H54 (cell line): ENCODE measurements around the gene ZBTB7A.

Source experiments
- DNase-seq: peaks from one replicate; pipeline ENCODE4 v3.0.0; 2011; ENCODE audit warnings: low spot score, mixed read lengths; ENCODE audit not compliant: insufficient read length
- FAIRE-seq: peaks from 3 replicates; lab custom pipeline; 2011; peaks lifted over from hg19 to GRCh38; lab: Jason Lieb, UNC
- POLR2A ChIP-seq: IDR thresholded peaks from 2 replicates; pipeline ENCODE4 v1.6.1; 2011; ENCODE audit warnings: low read depth, mild to moderate bottlenecking, low read length

ZBTB7A gene

DNA sequence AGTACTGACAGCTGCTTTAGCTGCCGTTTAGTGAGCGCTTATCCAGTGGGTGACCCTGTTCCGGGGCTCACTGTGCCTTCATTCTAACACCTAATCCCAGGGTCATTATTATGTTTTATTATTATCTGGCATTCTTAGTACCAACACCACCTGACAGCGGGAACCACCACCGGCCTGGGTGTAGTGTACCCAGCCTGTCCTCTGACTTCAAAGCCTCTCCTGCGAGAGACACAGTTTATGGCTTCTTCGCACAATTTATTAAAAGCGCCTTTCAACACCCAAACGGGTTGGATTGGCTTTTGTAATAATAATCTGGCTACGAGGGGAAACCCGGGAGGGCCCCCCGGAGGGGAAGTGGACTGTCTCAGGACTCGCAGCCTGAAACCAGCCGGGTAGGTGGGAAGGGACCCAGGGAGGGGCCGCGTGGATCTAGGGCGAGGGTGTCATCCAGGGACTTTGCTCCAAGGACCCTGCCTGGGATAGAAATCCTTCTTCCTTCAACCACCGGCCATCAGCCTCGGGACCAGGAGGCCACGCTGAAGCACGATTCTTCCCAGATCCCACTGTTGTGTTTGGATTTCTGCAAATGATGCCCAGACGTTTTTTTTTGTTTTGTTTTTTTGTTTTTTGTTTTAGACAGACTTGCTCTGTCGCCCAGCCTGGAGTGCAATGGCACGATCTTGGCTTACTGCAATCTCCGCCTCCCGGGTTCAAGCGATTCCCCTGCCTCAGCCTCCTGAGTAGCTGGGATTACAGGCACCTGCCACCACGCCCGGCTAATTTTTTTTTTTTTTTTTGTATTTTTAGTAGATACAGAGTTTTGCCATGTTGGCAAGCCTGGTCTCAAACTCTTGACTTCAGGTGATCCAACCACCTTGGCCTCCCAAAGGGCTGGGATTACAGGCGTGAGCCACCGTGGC, 1.6 kb upstream of the ZBTB7A start:
- FAIRE-seq (no peak), DNase-seq (no peak)
- no peak for TF ChIP-seq POLR2A

DNA sequence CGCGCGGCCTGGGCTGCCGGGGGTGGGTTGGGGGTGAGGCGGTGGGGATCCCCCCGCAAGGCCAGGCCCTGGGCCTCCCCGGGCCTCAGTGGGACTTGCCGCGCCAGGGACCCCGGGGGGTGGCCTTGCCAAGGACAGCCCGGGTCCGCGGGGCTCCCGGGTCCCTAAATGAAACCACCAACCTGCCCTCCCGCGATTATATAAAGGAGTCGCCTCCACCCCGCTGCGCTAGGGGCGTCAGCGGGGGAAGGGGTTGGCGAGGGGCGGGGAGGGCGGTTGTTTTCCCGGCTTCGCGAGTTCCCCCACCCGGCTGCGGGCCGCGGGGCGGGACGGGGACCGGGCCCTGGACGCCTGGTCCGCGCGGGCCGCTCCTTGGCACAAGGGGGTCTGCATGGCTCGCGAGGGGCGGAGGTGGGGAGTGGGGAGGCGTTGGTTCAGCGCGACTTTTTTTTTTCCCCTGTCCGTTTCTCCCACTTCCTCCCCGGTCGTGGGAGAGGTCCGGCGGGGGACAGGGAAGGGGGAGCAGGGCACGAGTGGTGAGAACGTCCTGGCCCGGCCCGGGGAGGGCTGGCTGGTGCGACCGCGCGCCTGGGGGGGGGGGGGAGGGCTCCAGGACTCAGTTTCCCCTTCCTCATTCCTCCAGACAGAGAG, 822 bp upstream of the ZBTB7A start:
- no peak for TF ChIP-seq POLR2A
- DNase-seq (no peak), FAIRE-seq (no peak)

DNA sequence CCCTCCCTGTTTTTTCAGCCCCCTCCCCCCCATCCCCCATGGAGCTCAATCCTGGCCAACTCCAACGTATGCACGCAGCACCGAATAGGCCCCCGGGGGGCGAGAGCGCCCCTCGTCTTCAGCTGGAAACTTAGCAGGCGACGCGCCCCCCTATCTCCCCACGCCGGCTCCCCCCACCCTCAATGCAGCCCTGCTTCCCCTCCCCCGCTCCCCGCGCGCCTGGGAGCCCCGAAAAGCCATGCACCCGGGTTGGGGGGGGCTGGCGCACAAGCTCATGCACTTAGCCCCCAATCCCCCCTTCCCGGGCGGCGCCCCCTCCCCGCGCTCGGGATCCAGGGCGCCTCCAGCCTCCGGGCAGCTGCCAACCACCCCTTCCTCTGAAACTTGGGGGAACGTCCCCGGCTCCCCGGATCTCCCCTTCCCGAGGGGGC, 508 bp downstream of the ZBTB7A start:
- DNase-seq (no peak), FAIRE-seq (no peak)
- TF ChIP-seq POLR2A = no peak

DNA sequence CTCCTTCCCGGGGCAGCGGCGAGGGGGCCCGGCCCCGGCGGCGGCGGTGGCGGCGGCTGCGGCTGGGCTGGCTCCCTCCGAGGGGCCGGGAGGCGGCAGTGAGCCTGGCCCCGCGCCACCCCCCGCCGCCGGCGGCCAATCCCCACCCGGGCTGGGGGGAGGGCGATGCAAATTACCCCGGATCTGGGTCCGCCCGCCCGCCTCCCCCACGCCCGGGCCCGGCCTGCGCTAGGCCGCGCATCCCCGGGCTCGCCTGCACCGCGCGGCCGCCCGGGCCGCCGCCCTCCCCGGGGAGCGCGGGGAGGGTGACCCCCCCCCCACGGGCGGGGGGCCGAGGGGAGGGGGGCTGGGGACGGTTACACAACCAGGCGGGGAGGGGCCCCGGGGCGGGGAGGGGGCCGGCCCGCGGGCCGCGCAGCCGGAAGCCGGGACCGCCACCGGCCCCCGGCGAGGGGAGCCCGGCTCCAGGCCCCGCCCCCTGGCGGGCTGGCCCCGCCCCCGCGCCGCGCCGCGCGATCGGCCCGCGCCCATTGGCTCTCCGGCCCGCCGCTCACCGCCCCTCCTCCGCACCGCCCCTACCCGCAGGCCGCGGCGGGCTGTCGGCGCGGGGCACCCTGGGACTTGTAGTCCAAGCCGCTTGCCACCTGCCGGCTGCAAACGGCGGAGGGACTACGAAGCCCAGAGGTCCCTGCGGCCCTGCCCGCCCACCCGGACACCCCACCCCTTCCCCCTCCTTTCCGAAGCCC, 1.1 kb downstream of the ZBTB7A start:
- TF ChIP-seq POLR2A = 0 out of 2 replicates have a peak, but pooled peaks have one; percentile 19
- no peak for FAIRE-seq

DNA sequence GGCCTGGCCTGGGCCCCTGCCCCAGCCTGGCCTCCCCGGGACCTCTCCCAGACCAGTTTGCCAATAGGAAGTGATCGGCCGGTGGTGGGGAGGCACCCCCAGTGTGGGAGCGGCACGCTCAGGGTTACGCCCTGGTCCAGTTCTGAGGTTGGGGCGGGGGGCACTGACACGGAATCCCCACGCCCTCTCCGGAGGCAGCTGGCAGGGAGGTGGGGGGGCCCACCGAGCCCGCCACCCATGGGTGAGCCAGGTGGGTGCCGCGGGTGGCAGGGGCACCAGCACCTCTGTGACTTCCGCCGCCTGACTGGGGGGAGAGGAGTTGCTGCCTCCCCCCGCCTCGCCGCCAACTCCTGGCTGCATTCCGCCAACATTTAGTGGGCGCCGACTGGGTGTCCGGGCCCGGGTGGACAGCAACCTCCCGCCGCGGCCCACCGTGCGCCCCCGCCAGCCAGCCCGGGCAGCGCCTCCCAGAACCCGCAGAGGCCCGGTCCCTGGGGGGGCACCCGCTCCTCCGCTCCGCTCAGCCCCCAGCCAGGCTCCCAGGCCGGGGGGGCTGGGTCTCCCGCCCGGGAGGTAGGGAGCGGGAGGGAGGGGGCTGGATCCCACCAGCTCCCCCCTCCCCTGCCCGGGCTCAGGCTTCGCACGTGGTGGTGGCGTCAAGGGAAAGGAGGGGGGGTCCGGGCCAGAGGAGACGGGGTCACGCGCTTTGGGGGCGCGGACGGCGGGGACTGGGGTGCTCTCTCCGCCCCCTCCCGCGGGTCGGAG, 2.0 kb downstream of the ZBTB7A start:
- no peak for FAIRE-seq
- no peak for DNase-seq
- TF ChIP-seq POLR2A = no peak

More for the DNA sequence above, 1.1 kb downstream of the ZBTB7A start:
- peak; percentile 88 for DNase-seq

DNA sequence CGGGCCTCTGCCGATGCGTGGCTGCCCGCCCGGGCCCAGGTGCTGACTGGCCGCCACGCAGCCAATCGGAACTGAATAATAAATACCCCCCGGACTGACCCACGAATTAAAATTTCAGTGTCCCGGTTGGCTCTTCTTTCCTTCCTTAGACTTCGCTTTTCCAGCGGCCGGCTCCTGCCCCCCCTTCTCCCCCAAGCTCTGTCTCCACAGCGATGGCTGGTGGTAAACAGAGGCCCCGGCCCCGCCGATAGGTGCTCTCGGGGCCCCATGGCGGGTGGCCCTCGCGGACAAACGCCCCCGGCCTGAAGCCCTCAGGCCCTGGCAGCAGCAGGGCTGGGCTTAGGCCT, 2.6 kb downstream of the ZBTB7A start:
- TF ChIP-seq POLR2A = no peak
- no peak for FAIRE-seq

DNA sequence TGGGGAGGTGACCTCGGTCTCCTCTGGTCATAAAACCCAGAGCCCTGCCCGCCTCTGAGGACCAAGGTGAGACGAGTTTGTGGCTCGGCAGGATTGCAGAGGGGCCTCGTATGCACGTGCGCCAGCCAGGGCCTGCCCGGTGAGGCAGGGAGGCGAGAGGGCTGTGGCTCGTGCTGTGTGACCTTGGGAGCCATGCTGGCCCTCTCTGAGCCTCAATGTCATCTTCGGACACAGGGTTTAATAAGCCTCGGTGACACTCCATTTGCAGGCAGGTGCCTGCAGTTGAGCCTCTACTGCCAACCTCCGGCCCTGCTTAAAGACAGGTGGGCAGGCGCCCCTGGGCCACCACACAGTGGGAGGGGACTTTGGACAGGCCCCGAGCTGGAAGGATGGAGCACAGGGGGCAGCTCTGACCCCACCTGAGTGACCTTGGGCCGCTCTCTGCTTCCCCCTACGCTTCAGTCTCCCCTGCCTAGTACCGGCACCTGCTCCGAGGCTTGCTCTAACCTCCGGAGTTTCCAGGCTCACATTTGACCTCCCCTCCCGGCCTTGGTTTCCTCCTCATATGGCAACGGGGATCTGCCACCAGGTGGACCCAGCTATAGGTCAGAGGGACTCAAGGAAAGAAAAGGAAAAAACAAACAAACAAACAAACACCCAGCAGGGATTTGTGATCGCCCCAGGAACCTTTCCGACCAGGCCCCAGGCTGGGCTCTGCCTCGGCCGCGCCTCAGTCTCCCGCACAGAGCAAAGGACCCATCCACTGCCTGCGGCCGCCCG, 3.1 kb downstream of the ZBTB7A start:
- DNase-seq (no peak), FAIRE-seq (no peak)
- no peak for TF ChIP-seq POLR2A

More for the DNA sequence above, 2.6 kb downstream of the ZBTB7A start:
- no peak for DNase-seq

DNA sequence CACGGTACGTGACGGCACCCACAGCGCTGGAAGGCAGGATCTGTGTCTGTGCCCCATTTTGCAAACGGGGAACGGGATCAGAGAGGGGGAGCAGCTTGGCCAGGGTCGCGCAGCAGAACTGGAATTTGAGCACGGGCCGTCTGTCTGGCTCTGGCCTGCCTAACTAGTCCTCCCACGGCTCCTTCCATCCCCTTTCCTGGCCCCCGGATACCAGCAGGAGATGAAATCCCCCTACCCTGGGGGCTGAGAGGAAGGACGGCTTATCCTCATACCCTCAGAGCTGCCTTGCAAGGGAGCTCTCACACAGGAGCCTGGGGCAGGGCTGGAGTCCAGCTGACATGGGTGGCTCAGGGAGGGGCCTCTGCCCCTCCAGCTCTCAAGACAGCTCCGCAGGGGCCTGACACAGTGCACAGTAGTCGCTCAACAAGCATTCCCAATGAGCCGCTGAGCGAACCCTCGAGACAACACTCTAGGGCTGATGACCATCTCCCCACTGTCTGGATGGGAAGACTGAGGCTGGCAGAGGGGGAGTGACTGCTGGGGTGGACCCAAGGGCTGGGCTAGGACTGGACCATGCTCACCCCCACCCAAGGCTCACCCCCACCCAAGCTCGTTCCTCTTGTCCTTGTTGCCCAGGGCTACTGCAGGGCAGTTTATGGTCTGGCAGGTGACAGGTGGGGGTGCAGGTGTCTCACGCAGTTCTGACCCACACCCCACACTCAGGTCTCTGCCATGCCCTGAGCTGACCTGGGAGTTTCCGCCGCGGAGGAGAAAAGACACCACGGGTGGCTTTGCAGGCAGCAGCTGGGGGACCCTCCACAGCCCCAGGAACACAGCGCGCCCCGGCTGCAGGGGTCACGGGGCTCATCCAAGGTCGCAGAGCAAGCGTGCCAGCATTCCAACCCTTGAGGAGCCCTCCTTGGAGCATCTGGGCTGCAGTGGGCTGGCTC, 4.0 kb downstream of the ZBTB7A start:
- no peak for DNase-seq
- TF ChIP-seq POLR2A = no peak
- no peak for FAIRE-seq

DNA sequence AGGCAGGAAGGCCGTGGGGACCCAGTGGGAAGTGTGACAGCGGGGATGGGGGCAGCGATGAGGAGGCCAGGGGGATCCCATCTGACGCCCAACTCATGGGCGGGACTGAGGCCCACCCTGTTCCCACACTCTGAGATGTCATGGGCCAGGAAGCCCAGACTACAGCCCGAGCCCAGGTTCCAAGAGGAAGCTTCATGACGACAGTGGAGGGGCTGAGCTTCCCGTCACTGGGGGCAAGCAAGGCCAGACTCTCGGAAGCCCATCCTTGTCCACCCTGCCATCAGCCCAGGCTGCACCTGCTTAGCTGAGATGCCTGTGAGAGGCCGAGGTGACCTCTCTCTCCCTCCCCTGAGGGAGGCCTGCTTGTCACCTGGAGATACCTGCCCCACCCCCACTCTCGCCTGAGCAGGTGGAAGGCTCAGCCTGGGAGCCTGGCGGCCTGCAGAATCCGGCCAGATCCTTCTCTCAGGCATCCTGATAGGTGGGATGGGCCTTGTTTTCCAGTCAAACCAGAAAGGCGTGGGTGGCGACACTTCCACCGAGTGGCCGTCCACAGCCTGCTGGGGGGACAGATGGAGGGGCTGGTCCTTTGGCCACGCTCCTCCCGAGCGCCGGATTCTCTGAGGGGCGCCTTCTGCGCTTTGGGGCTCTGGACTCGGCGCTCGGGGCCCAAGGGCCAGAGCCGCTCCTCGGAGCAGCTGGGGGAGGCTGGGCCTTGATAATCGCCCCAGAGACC, 4.8 kb downstream of the ZBTB7A start:
- no peak for DNase-seq
- no peak for TF ChIP-seq POLR2A
- no peak for FAIRE-seq

DNA sequence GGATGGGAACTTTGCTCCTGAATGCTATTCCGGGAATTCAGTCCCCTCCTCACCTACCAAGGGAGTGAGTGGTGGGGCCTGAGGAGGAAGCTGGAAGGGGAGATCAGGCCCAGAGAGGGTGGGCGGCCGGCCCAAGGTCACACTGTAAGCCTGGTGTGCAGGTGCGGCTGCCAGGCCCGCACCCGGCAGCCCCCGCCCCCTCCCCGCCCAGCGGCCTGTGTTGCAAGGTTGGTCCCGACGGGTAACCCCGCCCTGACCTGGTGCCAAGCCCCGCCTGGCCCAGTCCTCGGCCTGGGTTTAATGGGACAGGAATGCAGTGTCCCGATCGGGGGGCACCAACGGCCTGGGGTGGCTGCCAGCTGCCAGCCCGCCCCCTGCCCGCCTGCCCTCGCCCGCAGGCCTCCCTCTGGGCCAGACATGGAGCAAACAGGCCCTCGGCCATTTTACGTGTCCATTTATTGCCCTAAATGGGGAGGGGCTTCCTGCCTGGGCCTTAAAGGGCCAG, 5.5 kb downstream of the ZBTB7A start:
- DNase-seq (peak; percentile 77), FAIRE-seq (peak; percentile 43)
- no peak for TF ChIP-seq POLR2A
